PC-3 (cell line): ENCODE data around the gene C4orf33.

Experiments
- CTCF ChIP-seq: fragments of 300-600 bp; sonication (generic); conservative IDR thresholded peaks from 2 replicates; pipeline ENCODE4 v1.5.1; 2017; ENCODE audit warnings: antibody characterized with exemption, low read depth, mild to moderate bottlenecking, low read length
- EZH2 ChIP-seq: fragments of 300-600 bp; sonication (generic); IDR thresholded peaks from one replicate; pipeline ENCODE4 v1.6.1; 2017; ENCODE audit warnings: antibody characterized with exemption, mild to moderate bottlenecking, low read length; ENCODE audit not compliant: unreplicated experiment

- TF ChIP-seq CTCF = no peak
- no peak for TF ChIP-seq EZH2
Measured at GRCh38 chr4:129146639-129147038, 50.7 kb downstream of the C4orf33 start.
